Measurements from ENCODE around the gene EHF. TPM values are rescaled to one million over a fixed set of nuclear protein-coding genes. Genes with fewer than 3 reads are reported as not detected.

Gene EHF
- polyA plus RNA-seq, 1 of the 3 experiments (the other 2 are of a cell fraction) = not detected

DNA sequence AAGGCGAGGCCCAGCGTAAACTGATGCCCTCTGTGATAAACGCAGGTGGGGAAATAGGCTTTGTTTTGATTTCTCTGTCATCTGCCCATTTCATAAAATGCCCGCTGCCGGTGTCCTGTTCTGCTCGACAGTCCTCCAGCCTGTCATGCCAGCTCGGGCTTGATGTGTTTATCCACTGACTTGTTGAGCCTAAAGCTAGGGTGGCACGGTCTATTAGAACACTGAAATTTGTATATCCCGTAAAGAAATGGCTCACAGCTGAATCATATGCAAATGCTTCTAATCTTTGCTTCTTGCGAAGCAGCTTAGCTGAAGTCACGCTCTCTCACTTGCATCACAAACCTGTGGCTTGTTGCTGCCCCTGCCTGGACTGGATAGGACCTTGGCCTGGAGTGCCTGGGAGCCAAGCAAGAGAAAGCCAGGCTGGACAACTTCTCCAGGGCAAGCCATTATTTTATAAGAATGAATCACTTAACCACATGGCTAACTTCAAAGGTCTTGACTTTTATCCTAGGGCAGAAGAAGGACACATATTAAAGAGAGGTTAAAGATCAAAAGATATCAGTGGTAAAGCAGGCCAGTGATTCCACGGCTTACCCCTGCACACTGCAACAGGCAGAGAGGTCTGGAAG lies 33.1 kb downstream of the EHF start:
- no peak overlapping the region for H3K27ac ChIP-seq (ENCODE audit: low read depth in 2 of 2, low read length in 1 of 2)
- H3F3A ChIP-seq (replicated peaks; ENCODE audit: insufficient read depth) = no peaks in the 10 kb centered on the region
- no peak overlapping the region for H3K4me2 ChIP-seq
- no peaks in the 10 kb centered on the region for H3K79me2 ChIP-seq (ENCODE audit: insufficient read depth)
- no peaks in the 10 kb centered on the region for H4K20me1 ChIP-seq (ENCODE audit: insufficient read depth)
- H3K9ac ChIP-seq = no peak overlapping the region
- no peaks in the 10 kb centered on the region for H3K27me3 ChIP-seq (ENCODE audit: insufficient read depth)
- ChIA-PET POLR2A (no interaction called here), CTCF (interaction anchor here (0.6 to 1.5 kb wide), 4 partner anchors 10 to 1546 kb away, joined by 3 to 4 read pairs (median 4); no protein-coding TSS in a partner anchor)
- DNase-seq = no peak
- H3K36me3 ChIP-seq (replicated peaks in 1 of 2; ENCODE audit: control insufficient read depth in 1 of 2, insufficient read depth in 2 of 2, low read length in 1 of 2) = no peaks in the 10 kb centered on the region
- H3K9me2 ChIP-seq = no peaks in the 10 kb centered on the region
- peaks cover 0 to 12% of the 10 kb centered on the region in 2 experiments; a peak in 1 of 4 replicates for H3K4me1 ChIP-seq (ENCODE audit: control insufficient read depth in 1 of 2, insufficient read depth in 2 of 2, low read depth in 1 of 2, low read length in 1 of 2)
- H3K9me3 ChIP-seq = no peaks in the 10 kb centered on the region
- H3K4me3 ChIP-seq (ENCODE audit: low read depth in 2 of 2, low read length in 1 of 2) = no peak overlapping the region
- no peak overlapping the region for H2AFZ ChIP-seq (ENCODE audit: low read depth)
- TF ChIP-seq TCF12 (IDR thresholded peaks at IDR 0.05) (0 out of 2 replicates have a peak, but pooled peaks have one; percentile 5), TEAD4 (IDR thresholded peaks at IDR 0.05; ENCODE audit: borderline replicate concordance, insufficient read depth) (no peak), ELF1 (IDR thresholded peaks at IDR 0.05) (no peak), GATA2 (CRISPR knock-in tag; IDR thresholded peaks at IDR 0.05) (no peak), RXRA (IDR thresholded peaks at IDR 0.05; ENCODE audit: borderline replicate concordance, low read depth) (peak; percentile 27; the same call in 1 of the 2 replicates)
- 65% methylated on average over 12 of the region's 12 CpGs for WGBS (ENCODE audit: low lambda C conversion rate)

DNA sequence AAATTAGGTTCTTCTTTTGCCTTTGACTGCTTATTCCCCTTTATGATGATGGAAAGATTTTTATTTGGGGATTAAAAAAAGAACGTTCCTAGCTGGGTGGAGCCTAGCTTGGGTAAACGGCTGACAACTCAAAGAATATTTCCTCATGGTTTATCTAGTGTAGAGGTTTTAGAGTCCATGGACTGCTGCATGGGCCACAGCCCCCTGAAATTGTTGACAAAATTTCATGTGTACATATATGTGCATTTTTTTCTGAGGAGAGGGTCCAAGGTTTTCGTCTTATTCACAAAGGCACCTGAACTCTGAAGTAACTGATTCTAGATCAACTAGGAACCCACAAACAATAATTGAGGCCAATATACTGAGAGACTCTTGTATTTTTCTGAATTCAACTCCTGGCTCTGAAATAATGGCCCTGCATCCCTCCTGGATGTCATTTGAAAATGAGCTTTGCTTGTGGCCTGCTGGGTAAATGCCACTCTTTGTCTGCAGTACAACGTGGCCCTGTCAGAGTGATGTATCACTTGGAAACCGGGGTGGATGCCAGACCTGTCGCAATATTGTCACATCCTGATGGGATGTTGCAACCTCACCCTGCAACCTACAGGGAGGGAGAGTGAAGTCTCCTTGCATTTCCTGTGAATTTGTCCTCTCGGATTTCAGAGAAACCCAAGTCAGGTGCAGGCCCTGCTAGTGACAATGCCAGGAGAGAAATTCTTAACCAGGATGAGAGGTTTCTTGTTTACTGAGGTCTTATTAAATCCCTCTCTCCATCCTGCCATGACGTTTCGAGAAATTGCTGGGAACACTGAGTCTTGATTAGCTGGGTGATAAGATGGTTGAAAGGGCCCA lies 33.8 kb downstream of the EHF start:
- no peak overlapping the region for H2AFZ ChIP-seq (ENCODE audit: low read depth)
- no peaks in the 10 kb centered on the region for H3K9me2 ChIP-seq
- TF ChIP-seq NFIC (IDR thresholded peaks at IDR 0.05; ENCODE audit: borderline replicate concordance) = no peak
- no peak for TF ChIP-seq TAF1 (IDR thresholded peaks at IDR 0.05; ENCODE audit: borderline replicate concordance, low read depth, low read length)
- TF ChIP-seq, protein P1, sequence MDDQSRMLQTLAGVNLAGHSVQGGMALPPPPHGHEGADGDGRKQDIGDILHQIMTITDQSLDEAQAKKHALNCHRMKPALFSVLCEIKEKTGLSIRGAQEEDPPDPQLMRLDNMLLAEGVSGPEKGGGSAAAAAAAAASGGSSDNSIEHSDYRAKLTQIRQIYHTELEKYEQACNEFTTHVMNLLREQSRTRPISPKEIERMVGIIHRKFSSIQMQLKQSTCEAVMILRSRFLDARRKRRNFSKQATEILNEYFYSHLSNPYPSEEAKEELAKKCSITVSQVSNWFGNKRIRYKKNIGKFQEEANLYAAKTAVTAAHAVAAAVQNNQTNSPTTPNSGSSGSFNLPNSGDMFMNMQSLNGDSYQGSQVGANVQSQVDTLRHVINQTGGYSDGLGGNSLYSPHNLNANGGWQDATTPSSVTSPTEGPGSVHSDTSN (IDR thresholded peaks at IDR 0.05) = peak; percentile 56; the same call in 1 of the 2 replicates
- TF ChIP-seq CHD2 (IDR thresholded peaks at IDR 0.05; ENCODE audit: low read length, partially characterized antibody) = no peak
- TF ChIP-seq, protein P2, sequence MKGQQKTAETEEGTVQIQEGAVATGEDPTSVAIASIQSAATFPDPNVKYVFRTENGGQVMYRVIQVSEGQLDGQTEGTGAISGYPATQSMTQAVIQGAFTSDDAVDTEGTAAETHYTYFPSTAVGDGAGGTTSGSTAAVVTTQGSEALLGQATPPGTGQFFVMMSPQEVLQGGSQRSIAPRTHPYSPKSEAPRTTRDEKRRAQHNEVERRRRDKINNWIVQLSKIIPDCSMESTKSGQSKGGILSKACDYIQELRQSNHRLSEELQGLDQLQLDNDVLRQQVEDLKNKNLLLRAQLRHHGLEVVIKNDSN (IDR thresholded peaks at IDR 0.05; ENCODE audit: borderline replicate concordance, low read depth) = no peak
- TF ChIP-seq JUND (IDR thresholded peaks at IDR 0.05) = no peak
- H3K27ac ChIP-seq (ENCODE audit: low read depth in 2 of 2, low read length in 1 of 2) = no peak overlapping the region
- H4K20me1 ChIP-seq (ENCODE audit: insufficient read depth) = no peaks in the 10 kb centered on the region
- H3K9ac ChIP-seq = no peak overlapping the region
- H3F3A ChIP-seq (replicated peaks; ENCODE audit: insufficient read depth) = no peaks in the 10 kb centered on the region
- H3K4me3 ChIP-seq (ENCODE audit: low read depth in 2 of 2, low read length in 1 of 2) = no peak overlapping the region
- no peaks in the 10 kb centered on the region for H3K36me3 ChIP-seq (replicated peaks in 1 of 2; ENCODE audit: control insufficient read depth in 1 of 2, insufficient read depth in 2 of 2, low read length in 1 of 2)
- WGBS (ENCODE audit: low lambda C conversion rate) = 48% methylated on average over 9 of the region's 9 CpGs
- H3K27me3 ChIP-seq (ENCODE audit: insufficient read depth) = no peaks in the 10 kb centered on the region
- POLR2A ChIA-PET = no interaction called here
- H3K4me1 ChIP-seq (ENCODE audit: control insufficient read depth in 1 of 2, insufficient read depth in 2 of 2, low read depth in 1 of 2, low read length in 1 of 2) = peaks cover 0 to 12% of the 10 kb centered on the region in 2 experiments; a peak in 1 of 4 replicates
- H3K79me2 ChIP-seq (ENCODE audit: insufficient read depth) = no peaks in the 10 kb centered on the region
- CTCF ChIA-PET = interaction anchor here (1.0 to 1.3 kb wide), 3 partner anchors 9 to 14 kb away, joined by 3 to 4 read pairs (median 3); no protein-coding TSS in a partner anchor
- H3K9me3 ChIP-seq = no peaks in the 10 kb centered on the region
- DNase-seq = no peak
- no peak overlapping the region for H3K4me2 ChIP-seq

Measured in SK-N-SH (cell line).